HepG2 (cell line): ENCODE results near the gene SSBP4. TPM values are rescaled to one million over a fixed set of nuclear protein-coding genes. Genes with fewer than 3 reads are reported as not detected.

ENCODE experiments used
- ARHGAP35 ChIP-seq: sonication (generic); formaldehyde crosslinking; IDR thresholded peaks from 2 replicates; pipeline ENCODE4 v1.9.0; 2022; ENCODE audit warnings: mild to moderate bottlenecking, inconsistent platforms, moderate library complexity, missing genetic modification reagents, borderline replicate concordance
- DR1 ChIP-seq: sonication (generic); formaldehyde crosslinking; IDR thresholded peaks from 2 replicates; pipeline ENCODE4 v1.8.0; 2021; ENCODE audit warnings: mild to moderate bottlenecking, missing genetic modification reagents, inconsistent platforms
- FOSL2 ChIP-seq: sonication (generic); formaldehyde crosslinking; IDR thresholded peaks from 2 replicates; pipeline ENCODE4 v1.4.0; 2020; ENCODE audit warnings: missing genetic modification reagents
- GABPB1 ChIP-seq: IDR thresholded peaks from 2 replicates; pipeline ENCODE4 v1.6.1; 2016; ENCODE audit warnings: mild to moderate bottlenecking, missing genetic modification reagents, moderate library complexity, missing compliant biosample characterization
- GLI4 ChIP-seq: sonication (generic); formaldehyde crosslinking; IDR thresholded peaks from 2 replicates; pipeline ENCODE4 v1.5.1; 2020; ENCODE audit warnings: missing genetic modification reagents, mild to moderate bottlenecking, moderate library complexity, borderline replicate concordance
- KLF11 ChIP-seq: IDR thresholded peaks from 2 replicates; pipeline ENCODE4 v1.6.1; 2016; ENCODE audit warnings: missing compliant biosample characterization
- MTA3 ChIP-seq: sonication (generic); formaldehyde crosslinking; IDR thresholded peaks from 2 replicates; pipeline ENCODE4 v1.4.0; 2020; ENCODE audit warnings: missing genetic modification reagents
- NCOA2 ChIP-seq: sonication (generic); formaldehyde crosslinking; IDR thresholded peaks from 2 replicates; pipeline ENCODE4 v1.8.0; 2022; ENCODE audit warnings: inconsistent platforms
- RAD21 ChIP-seq: fragments of 450-650 bp; formaldehyde crosslinking; IDR thresholded peaks from 2 replicates; pipeline ENCODE4 v1.5.0; 2020; ENCODE audit warnings: mild to moderate bottlenecking
- SALL2 ChIP-seq: sonication (generic); formaldehyde crosslinking; IDR thresholded peaks from 2 replicates; pipeline ENCODE4 v1.8.1; 2023; ENCODE audit warnings: mild to moderate bottlenecking, missing genetic modification reagents, inconsistent platforms
- TMF1 ChIP-seq: sonication (generic); formaldehyde crosslinking; IDR thresholded peaks from 2 replicates; pipeline ENCODE4 v1.8.1; 2022; ENCODE audit warnings: low read depth, missing genetic modification reagents
- ZNF205 ChIP-seq: IDR thresholded peaks from 2 replicates; pipeline ENCODE4 v1.6.1; 2018; ENCODE audit warnings: missing biosample characterization, missing genetic modification reagents
- ZNF24 ChIP-seq: fragments of 450-650 bp; IDR thresholded peaks from 2 replicates; pipeline ENCODE4 v1.6.1; 2017; ENCODE audit warnings: antibody characterized with exemption, mild to moderate bottlenecking
- ZNF549 ChIP-seq: sonication (generic); formaldehyde crosslinking; IDR thresholded peaks from 2 replicates; pipeline ENCODE4 v1.5.0; 2020; ENCODE audit warnings: missing genetic modification reagents
- ZNF589 ChIP-seq: sonication (generic); formaldehyde crosslinking; conservative IDR thresholded peaks from 2 replicates; pipeline ENCODE4 v1.8.0; 2022; ENCODE audit warnings: mild to moderate bottlenecking, moderate library complexity, missing genetic modification reagents
- ZNF720 ChIP-seq: sonication (generic); formaldehyde crosslinking; IDR thresholded peaks from 2 replicates; pipeline ENCODE4 v1.4.0; 2020; ENCODE audit warnings: missing genetic modification reagents
- ZNF780A ChIP-seq: sonication (generic); formaldehyde crosslinking; IDR thresholded peaks from 2 replicates; pipeline ENCODE4 v1.8.0; 2022; ENCODE audit warnings: mild to moderate bottlenecking, missing genetic modification reagents, moderate library complexity
- ZNF792 ChIP-seq: IDR thresholded peaks from 2 replicates; pipeline ENCODE4 v1.6.1; 2016
- polyA plus RNA-seq, 8 experiments: library from polyadenylated mRNA; depleted of rRNA in 3 of 8; stranded (reverse) in 7 of 8; unstranded in 1 of 8; fragments of >200 nt; fragmentation: Illumina TruSeq in 4 of 8; extraction: Trizol in 4 of 8; gene quantifications; 2 replicates each; pipeline versions ENCODE4 v1.2.1 to v1.2.3, GENCODE V29; 2011 to 2016; ENCODE audit warnings: low read depth in 4 of 8, missing spikeins in 1 of 8, mixed read lengths in 1 of 8; ENCODE audit not compliant: insufficient read depth in 1 of 8
- total RNA-seq, 5 experiments: library from RNA; depleted of rRNA; stranded (reverse); fragments of >200 nt; fragmentation: Illumina TruSeq; extraction: Trizol; gene quantifications; 2 replicates each; pipeline ENCODE4 v1.2.3, GENCODE V29; 2016; ENCODE audit warnings: low read depth in 1 of 5
- TF ChIP-seq, protein P1 (sequence below): sonication (generic); formaldehyde crosslinking; IDR thresholded peaks from 2 replicates; pipeline ENCODE4 v1.4.0; 2020; ENCODE audit warnings: missing genetic modification reagents, mild to moderate bottlenecking, borderline replicate concordance
- TF ChIP-seq, protein P2 (sequence below): sonication (generic); formaldehyde crosslinking; IDR thresholded peaks from 2 replicates; pipeline ENCODE4 v1.9.0; 2022; ENCODE audit warnings: missing genetic modification reagents, mild to moderate bottlenecking, borderline replicate concordance
- TF ChIP-seq, protein P3 (sequence below): sonication (generic); formaldehyde crosslinking; IDR thresholded peaks from 2 replicates; pipeline ENCODE4 v1.4.0; 2020; ENCODE audit warnings: mild to moderate bottlenecking, missing genetic modification reagents
- TF ChIP-seq, protein P4 (sequence below): sonication (generic); formaldehyde crosslinking; IDR thresholded peaks from 2 replicates; pipeline ENCODE4 v1.4.0; 2020; ENCODE audit warnings: mild to moderate bottlenecking, missing genetic modification reagents

The SSBP4 gene
- total and polyA plus RNA-seq, 2 of the 13 experiments (the other 11 are each of a cell fraction or from before 2014, with no cell fraction given) = 20.8 to 39.5 TPM

DNA sequence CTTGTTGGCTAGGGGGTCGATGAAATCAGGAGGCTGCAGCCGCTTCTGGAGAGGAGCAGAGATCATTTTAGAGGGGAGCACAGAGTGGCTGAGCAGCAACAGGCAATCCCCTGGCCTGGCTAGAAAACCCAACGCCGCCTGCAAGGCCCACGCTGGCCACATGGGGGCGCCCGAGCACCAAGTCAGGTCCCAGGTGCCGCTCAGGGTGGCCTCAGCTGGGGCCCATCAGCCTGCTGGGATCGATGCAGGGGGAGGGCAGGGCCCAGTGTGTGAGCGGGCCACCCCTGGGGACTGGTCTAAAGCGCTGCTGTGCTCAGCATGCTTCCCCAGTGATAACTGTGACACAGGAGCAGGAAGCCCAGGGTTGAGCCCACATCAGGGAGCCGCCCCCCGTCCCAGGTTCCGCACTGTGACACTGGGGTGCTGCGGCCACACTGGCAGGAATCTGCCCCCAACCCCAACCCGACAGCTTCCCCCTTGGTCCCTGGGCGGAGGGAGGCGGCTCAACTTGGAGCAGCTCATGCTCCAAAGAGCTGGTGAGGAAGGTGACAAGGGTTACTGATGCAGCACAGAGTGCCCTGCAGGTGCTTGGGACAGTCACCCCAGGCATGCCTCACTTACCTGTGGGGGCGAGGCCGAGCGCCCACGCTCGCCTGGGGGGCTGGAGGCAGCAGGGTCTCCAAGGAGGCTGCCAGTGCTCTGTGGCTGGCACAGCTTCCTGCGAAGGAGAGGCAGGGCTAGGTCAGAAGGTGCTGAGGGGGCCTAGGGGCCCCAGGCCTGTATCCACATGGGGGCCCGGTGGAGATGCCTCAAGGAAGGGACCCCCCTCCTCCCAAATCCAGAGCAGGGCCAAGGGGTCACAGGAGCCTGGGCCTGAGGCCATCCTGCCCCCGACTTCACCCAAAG lies 32.0 kb downstream of the SSBP4 start (continued):
- TF ChIP-seq, protein P1, sequence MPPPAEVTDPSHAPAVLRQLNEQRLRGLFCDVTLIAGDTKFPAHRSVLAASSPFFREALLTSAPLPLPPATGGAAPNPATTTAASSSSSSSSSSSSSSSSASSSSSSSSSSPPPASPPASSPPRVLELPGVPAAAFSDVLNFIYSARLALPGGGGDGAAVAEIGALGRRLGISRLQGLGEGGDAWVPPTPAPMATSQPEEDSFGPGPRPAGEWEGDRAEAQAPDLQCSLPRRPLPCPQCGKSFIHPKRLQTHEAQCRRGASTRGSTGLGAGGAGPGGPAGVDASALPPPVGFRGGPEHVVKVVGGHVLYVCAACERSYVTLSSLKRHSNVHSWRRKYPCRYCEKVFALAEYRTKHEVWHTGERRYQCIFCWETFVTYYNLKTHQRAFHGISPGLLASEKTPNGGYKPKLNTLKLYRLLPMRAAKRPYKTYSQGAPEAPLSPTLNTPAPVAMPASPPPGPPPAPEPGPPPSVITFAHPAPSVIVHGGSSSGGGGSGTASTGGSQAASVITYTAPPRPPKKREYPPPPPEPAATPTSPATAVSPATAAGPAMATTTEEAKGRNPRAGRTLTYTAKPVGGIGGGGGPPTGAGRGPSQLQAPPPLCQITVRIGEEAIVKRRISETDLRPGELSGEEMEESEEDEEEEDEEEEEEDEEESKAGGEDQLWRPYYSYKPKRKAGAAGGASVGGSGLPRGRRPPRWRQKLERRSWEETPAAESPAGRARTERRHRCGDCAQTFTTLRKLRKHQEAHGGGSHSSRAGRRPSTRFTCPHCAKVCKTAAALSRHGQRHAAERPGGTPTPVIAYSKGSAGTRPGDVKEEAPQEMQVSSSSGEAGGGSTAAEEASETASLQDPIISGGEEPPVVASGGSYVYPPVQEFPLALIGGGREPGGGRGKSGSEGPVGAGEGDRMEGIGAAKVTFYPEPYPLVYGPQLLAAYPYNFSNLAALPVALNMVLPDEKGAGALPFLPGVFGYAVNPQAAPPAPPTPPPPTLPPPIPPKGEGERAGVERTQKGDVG (CRISPR knock-in tag) = 0 out of 2 replicates have a peak, but pooled peaks have one; percentile 14
- TF ChIP-seq ARHGAP35 (CRISPR knock-in tag) = 0 out of 2 replicates have a peak, but pooled peaks have one; percentile 19
- TF ChIP-seq MTA3 (CRISPR knock-in tag) = no peak
- TF ChIP-seq, protein P2, sequence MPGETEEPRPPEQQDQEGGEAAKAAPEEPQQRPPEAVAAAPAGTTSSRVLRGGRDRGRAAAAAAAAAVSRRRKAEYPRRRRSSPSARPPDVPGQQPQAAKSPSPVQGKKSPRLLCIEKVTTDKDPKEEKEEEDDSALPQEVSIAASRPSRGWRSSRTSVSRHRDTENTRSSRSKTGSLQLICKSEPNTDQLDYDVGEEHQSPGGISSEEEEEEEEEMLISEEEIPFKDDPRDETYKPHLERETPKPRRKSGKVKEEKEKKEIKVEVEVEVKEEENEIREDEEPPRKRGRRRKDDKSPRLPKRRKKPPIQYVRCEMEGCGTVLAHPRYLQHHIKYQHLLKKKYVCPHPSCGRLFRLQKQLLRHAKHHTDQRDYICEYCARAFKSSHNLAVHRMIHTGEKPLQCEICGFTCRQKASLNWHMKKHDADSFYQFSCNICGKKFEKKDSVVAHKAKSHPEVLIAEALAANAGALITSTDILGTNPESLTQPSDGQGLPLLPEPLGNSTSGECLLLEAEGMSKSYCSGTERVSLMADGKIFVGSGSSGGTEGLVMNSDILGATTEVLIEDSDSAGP (CRISPR knock-in tag) = 0 out of 2 replicates have a peak, but pooled peaks have one; percentile 30
- TF ChIP-seq KLF11 = 0 out of 2 replicates have a peak, but pooled peaks have one; percentile 38
- TF ChIP-seq, protein P3, sequence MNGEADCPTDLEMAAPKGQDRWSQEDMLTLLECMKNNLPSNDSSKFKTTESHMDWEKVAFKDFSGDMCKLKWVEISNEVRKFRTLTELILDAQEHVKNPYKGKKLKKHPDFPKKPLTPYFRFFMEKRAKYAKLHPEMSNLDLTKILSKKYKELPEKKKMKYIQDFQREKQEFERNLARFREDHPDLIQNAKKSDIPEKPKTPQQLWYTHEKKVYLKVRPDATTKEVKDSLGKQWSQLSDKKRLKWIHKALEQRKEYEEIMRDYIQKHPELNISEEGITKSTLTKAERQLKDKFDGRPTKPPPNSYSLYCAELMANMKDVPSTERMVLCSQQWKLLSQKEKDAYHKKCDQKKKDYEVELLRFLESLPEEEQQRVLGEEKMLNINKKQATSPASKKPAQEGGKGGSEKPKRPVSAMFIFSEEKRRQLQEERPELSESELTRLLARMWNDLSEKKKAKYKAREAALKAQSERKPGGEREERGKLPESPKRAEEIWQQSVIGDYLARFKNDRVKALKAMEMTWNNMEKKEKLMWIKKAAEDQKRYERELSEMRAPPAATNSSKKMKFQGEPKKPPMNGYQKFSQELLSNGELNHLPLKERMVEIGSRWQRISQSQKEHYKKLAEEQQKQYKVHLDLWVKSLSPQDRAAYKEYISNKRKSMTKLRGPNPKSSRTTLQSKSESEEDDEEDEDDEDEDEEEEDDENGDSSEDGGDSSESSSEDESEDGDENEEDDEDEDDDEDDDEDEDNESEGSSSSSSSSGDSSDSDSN (CRISPR knock-in tag) = peak; percentile 48; the same call in 1 of the 2 replicates
- 0 out of 2 replicates have a peak, but pooled peaks have one; percentile 13 for TF ChIP-seq NCOA2 (CRISPR knock-in tag)
- peak; percentile 73; the same call in 1 of the 2 replicates for TF ChIP-seq SALL2 (CRISPR knock-in tag)
- TF ChIP-seq TMF1 (CRISPR knock-in tag) = no peak
- TF ChIP-seq, protein P4, sequence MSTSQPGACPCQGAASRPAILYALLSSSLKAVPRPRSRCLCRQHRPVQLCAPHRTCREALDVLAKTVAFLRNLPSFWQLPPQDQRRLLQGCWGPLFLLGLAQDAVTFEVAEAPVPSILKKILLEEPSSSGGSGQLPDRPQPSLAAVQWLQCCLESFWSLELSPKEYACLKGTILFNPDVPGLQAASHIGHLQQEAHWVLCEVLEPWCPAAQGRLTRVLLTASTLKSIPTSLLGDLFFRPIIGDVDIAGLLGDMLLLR = no peak
- no peak for TF ChIP-seq ZNF792 (CRISPR knock-in tag)
- peak; percentile 66 for TF ChIP-seq GABPB1
- no peak for TF ChIP-seq ZNF549 (CRISPR knock-in tag)
- TF ChIP-seq DR1 = no peak
- no peak for TF ChIP-seq ZNF24
- TF ChIP-seq ZNF205 = peak; percentile 37; the same call in 1 of the 2 replicates
- no peak for TF ChIP-seq GLI4
- no peak for TF ChIP-seq ZNF780A (CRISPR knock-in tag)
- no peak for TF ChIP-seq ZNF589
- TF ChIP-seq ZNF720 = no peak
- TF ChIP-seq FOSL2 (CRISPR knock-in tag) = peak; percentile 50
- peak; percentile 96 for TF ChIP-seq RAD21 (CRISPR knock-in tag)
